GM19455 (cell line): ENCODE results near the gene TSPAN15.
"Not testable (repeated sequence)": the region's sequence is repeated elsewhere in the genome, so short reads cannot be mapped to it uniquely, and the experiment has no call there.

Source experiments
- ATAC-seq: cut with Tn5 transposase; IDR thresholded peaks from one replicate; pipeline ENCODE4 v1.9.1; 2021; ENCODE audit not compliant: unreplicated experiment

The TSPAN15 gene

GRCh38 chr10:69445041-69445440 lies 6.2 kb upstream of the TSPAN15 start:
- no peak for ATAC-seq

GRCh38 chr10:69446229-69446628 lies 5.0 kb upstream of the TSPAN15 start:
- ATAC-seq = no peak

GRCh38 chr10:69446650-69447151 lies 4.6 kb upstream of the TSPAN15 start:
- ATAC-seq = no peak

GRCh38 chr10:69449841-69450240 lies 1.4 kb upstream of the TSPAN15 start:
- no peak for ATAC-seq

DNA sequence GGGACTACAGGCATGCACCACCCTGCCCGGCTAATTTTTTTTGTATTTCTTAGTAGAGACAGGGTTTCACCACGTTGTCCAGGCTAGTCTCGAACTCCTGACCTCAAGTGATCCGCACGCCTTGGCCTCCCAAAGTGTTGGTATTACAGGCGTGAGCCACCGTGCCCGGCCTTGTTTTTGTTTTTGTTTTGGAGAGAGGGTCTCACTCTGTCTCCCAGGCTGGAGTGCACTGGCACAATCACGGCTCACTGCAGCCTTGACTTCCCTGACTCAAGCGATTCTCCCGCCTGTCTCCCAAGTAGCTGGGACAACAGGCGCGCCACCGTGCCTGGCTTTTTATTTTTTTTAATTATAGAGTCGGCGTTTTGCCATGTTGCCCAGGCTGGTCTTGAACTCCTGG lies 870 bp upstream of the TSPAN15 start:
- not testable (repeated sequence) for ATAC-seq

DNA sequence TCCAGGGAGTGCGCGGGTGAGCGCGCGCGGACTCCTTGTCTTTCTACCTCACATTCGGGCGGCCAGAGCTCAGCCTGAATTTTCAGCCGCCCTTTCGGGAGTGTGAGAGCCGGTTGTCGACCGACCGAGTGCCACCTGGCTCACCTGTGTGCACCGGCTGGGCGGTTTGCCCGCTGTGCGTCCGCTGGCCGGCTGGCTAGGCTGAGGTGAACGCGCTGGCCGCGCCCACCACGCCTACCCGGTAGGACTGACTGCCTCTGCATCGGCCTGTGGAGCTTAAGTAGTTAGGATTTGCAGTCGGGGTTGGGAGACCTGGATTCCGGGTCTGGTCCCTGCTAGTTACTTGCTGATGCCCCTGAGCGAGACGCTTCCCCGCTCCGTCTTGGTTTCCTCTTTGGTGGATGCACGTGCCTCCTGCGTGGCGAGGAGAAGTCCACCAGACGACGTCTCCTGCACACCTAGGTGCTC lies 553 bp downstream of the TSPAN15 start:
- no peak for ATAC-seq

DNA sequence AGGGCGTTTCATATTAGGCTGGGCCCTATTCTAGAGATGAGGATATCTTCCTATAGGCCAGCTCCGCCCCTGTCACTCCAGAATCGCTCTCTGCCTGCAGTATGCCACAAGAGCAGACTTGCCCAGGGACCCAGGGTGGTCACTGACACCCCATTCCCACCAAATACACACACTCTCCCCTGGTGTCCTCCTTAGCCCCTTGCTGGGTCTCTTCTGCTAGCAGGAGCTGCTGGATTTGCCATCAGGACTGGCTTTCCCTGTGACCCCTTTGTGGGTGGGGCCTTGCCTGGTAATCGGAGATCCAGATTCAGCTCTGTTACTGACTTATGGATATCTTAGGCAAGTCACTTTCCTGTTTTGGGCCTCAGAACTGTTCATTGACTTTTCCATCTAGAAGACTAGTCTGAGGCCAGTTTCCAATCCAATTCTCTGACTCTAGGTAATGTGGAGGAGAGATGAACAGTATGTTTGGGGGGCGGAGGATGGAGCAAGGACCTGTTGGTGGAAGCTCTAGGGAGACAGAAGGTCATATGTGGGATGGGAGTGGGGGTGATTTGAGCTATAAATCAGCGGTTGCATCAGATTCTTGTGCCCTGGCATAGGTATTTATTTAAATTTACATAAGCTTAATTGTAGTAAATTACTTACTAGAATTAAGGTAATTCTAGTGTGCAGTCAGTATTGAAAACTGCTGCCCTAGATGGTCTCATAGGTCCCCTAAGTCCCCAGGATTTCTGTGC lies 1.6 kb downstream of the TSPAN15 start:
- ATAC-seq = no peak

GRCh38 chr10:69453795-69454194 lies 2.5 kb downstream of the TSPAN15 start:
- ATAC-seq = no peak

DNA sequence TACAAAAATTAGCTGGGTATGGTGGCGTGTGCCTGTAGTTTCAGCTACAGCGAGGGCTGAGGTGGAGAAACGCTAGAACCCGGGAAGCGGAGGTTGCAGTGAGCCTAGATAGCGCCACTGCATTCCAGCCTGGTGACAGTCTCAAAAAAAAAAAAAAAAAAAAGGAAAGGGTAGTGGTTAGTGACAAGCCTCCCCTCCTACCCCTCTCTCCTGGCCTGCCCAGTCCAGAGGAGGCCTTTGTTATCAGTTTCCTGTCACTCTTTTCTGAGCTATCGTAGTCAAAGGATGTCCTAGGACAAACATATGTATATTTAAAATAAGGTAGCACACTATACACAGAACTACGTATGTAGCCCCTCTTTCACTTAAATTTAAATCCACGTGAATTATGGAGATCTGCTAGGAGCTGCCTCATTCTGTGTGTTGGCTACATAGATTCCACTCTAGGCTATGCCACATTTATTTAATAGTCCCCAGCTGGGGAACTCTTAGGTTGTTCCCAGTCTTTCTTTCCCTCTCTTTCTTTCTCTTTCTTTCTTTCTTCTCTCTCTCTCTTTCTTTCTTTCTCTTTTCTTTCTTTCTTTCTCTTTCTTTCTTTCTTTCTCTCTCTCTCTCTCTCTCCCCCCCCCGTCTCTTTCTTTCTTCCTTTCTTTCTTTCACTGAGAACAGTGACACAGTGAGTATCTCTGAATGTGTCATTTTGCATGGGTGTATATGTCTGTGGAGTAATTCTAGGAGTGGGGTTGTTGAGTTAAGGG lies 3.9 kb downstream of the TSPAN15 start:
- no peak for ATAC-seq

GRCh38 chr10:69456880-69457693 lies 5.8 kb downstream of the TSPAN15 start:
- no peak for ATAC-seq

DNA sequence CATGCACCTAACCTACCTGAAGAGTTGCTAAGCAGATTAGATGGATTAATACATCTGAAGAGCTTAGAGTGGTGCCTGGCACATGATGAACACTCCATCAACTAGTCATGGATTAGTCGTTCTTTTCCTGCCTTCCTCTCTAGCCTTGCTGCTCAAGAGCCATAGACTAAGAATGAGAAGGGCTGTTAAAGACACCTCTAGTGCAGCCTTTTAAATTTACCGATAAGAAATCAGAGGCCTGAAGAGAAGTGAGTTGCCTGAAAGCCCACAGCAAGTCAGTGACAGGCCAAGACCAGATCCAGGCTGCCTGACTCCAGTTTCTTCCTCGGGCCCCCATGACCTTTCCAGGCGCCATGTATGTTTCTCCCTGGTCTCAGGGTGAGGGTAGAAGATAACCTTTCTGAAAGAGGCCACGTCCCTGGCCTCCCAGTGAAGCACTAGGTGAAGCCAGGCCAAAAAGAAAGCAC lies 6.5 kb downstream of the TSPAN15 start:
- no peak for ATAC-seq

GRCh38 chr10:69458430-69459100 lies 7.3 kb downstream of the TSPAN15 start:
- ATAC-seq = no peak

GRCh38 chr10:69459101-69459790 lies 8.0 kb downstream of the TSPAN15 start:
- no peak for ATAC-seq

DNA sequence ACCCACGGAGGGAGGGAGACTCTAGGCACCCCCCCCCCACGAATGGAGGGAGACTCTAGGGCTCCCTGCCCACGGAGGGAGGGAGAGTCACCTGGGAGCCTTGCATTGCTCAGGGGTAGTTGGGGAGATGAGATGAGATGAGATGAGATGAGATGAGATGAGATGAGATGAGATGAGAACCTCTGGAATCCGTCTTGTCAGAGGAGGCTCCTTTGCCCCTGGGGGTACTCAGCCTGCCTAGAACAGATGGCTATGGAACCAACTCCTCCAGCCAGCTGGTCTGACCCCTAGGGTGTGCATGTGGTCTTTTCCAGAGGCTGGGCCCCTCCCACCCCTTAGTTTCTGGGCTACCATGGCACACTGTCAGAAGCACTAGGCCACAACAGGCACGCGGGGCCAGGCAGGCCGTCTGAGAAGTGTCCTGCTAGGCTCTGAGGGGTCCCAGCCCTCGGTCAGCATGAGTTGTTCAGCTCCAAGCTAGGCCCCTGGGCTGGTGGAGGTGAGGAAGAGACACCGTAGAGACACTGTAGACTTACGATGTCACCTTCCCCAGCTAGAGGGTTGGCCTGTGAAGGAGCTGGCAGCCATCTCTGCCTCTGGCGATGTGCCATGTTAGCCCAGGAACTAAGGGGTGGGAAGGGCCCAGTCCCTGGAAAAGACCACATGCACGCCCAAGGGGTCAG lies 8.8 kb downstream of the TSPAN15 start:
- no peak for ATAC-seq

DNA sequence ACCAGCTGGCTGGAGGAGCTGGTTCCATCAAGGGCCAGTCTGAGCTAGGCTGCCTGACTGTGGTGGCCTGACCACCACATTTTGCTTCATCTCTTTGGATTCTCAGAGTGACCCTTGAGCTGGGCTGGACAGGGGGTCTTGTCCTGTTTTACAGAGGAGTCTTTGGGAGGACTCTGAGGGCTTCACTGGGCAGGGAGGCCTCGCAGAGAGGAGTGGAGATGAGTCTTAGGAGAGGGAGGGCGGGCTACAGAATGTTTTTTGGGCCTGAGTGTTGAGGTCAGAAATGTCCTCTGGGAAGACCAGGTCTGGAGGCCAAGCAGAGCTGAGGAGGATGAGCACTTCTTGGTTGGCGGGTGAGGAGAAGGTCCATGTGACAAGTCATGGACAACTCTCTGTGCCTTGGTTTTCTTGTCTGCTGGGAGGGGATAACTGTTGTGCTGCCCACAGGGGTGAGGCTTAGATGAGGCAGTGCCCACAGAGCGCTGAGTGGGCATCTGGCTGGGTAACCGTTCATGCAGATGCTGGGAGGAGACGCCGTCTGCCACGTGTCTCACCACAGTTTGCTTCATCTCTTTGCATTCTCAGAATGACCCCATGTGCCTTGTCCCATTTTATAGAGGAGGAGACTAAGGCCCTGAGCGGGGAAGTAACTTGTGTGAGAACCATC lies 9.4 kb downstream of the TSPAN15 start:
- ATAC-seq = no peak

- ATAC-seq = no peak
Measured at GRCh38 chr10:69461243-69462025, 10.2 kb downstream of the TSPAN15 start.

DNA sequence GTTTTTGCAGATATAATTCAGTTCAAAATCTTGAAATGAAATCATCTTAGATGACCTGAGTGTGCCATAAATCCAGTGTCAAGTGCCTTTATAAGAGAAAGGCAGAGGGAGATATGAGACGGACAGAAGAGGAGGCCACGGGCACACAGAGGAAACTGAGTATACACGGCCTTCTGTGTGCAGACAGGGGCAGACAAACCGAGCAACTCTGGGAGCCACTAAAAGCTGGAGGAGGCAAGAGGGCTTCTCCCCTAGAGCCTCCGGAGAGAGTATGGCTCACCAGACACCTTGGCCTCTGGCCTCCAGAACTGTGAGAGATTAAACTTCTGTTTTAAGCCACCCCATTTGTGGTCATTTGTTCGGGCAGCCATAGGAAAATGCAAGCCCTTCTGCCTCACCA lies 12.6 kb downstream of the TSPAN15 start:
- ATAC-seq = no peak

GRCh38 chr10:69464401-69464800 lies 13.1 kb downstream of the TSPAN15 start:
- ATAC-seq = no peak
